GM18951 (cell line): ENCODE results near the gene DDX6.
"Not testable (repeated sequence)": the region's sequence is repeated elsewhere in the genome, so short reads cannot be mapped to it uniquely, and the experiment has no call there.

Source experiments
- POLR2A ChIP-seq: IDR thresholded peaks from 4 replicates; pipeline ENCODE4 v1.6.1; 2011; ENCODE audit warnings: mild to moderate bottlenecking; ENCODE audit not compliant: insufficient read length, insufficient read depth; ENCODE audit errors: extremely low read depth
- in situ Hi-C: fragments of 300-500 bp; cut with MboI; formaldehyde crosslinking; loops from one replicate; pipeline ENCODE4 v1.12.0; 2022; ENCODE audit warnings: low sequenced_read_pairs, mixed read lengths, inconsistent platforms; ENCODE audit not compliant: unreplicated experiment

Gene DDX6, protein sequence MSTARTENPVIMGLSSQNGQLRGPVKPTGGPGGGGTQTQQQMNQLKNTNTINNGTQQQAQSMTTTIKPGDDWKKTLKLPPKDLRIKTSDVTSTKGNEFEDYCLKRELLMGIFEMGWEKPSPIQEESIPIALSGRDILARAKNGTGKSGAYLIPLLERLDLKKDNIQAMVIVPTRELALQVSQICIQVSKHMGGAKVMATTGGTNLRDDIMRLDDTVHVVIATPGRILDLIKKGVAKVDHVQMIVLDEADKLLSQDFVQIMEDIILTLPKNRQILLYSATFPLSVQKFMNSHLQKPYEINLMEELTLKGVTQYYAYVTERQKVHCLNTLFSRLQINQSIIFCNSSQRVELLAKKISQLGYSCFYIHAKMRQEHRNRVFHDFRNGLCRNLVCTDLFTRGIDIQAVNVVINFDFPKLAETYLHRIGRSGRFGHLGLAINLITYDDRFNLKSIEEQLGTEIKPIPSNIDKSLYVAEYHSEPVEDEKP

DNA sequence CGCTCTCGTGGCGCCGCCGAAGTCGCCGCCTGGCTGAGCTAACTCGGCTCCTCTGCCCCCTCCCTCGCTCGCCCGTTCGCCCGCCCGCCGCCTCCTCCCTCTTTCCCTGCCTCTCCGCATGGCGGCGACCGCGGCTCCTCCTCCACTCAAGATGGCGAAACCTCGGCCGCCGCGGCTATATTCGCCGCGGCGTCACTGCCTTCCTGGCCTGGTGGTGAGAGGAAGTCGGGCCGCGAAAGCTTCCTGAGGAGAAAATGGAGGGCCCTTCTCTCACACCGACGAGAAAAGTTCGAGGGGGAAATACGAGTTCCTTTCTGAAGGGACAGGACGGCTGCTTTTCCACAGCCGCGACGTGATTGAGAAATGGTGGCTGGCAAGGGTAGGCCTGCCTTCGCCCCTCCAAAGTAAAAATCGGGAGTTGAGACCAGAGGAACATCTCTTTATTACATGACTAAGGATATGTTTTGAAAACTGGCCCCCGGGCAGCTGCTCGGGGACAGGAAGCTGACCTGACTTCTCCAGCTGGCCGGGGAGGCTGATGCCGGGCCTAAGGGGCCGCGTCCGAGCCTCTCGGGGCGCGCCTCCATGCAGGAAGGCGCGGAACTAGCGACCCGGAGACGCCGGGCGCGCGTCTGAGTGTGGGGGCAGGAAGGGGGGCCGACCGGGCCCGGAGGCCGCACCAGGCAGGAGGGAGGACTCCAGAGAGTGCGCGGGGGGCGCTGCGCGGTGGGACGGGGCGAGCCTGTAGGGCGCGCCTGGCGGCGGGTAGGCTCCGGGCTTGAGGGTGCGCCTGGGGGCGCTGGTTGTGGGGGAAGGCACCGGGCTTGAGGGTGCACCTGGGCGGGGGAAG is at the start of gene DDX6:
Gene DDX6 (minus strand): TSS at position 54 of the 850 bp plus-strand sequence. CDS start 4,913 bp downstream, outside the sequence.
- in situ Hi-C loops: no loop called here
- TF ChIP-seq POLR2A: peak; percentile 80

GRCh38 chr11:118838905-118839553 is 48.1 kb upstream of the DDX6 start:
- no peak for TF ChIP-seq POLR2A
- in situ Hi-C loops: no loop called here

- in situ Hi-C loops: no loop called here
- no peak for TF ChIP-seq POLR2A
Measured at GRCh38 chr11:118837868-118838267, 46.9 kb upstream of the DDX6 start.

- no peak for TF ChIP-seq POLR2A
Measured at GRCh38 chr11:118834427-118835028, 43.6 kb upstream of the DDX6 start.

DNA sequence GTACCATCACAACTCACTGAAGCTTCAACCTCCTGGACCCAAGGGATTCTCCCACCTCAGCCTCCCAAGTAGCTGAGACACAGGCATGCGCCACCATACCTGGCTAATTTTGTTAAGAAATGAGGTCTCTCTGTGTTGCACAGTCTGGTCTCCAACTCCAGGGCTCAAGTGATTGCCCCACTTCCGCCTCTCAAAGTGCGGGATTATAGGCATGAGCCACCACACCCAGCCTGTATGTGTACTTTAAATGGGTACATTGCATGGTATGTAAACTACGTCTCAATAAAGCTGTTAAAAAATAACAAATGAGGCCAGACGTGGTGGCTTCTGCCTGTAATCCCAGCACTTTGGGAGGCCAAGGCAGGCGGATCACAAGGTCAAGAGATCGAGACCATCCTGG is 36.2 kb upstream of the DDX6 start:
- no peak for TF ChIP-seq POLR2A
- in situ Hi-C loops: no loop called here

More at GRCh38 chr11:118834427-118835028, 43.6 kb upstream of the DDX6 start:
- in situ Hi-C loops: no loop called here

DNA sequence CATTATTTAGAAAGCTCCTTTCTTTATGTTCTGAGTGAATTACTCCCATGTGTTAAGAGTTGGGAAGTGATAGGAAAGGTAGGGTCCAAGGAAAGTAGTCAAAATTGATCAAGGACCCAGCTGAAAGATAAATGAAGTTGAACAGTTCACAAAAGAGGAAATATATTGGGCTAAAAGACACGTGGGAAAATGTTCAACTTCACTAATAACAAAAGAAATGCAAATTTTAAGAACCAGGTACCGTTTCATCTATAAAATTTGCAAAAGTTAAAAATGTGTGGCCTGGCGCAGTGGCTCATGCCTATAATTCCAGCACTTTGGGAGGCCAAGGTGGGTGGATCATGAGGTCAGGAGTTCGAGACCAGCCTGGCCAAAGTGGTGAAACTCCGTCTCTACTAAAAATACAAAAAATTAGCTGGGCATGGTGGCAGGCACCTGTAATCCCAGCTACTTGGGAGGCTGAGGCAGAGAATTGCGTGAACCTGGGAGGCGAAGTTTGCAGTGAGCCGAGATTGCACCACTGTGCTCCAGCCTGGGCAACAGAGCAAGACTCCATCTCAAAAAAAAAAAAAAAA is 32.1 kb upstream of the DDX6 start:
- in situ Hi-C loops: not testable (repeated sequence)

DNA sequence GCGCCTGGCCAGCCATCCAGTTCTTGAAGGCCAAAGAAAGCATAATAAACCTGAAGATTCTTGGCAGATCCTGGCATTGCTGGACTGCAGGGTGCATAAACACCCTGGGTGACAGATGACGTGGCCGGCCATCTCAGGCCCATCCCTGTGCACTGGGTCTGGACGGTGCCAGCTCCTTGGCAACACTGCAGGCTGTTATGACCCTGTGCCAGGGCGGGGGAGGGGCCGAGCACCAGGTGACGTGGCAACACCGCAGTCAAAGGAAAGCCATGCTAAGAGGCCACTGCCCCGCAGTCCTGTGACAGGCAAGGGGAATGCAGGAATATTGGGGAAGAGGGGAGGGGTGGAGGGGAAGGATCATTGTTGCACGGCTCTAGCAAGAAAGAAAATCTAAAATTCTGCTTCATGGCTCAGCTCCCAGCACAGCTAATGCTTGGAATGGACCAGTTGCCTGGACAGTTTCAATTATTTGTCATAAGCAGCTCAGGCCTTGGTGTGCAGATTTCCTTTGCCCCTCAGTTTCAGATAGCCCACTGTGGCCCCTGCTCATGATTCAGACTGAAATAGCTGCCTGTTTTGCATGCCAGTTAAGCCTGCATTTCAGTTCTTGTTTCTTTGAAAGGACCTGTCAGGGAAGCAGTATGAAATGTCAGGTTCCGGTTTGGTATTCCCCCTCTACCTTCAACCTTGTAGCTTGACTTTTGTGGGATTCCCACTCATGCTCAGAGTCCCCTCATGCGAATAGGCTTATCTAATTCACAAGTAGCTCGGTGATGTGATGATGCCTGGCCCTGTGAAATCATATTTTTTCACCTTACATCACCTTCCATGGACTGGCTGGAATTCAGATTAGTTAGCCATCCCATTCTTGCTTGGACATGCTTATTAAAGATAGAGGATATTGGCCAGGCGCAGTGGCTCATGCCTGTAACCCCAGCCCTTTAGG is 29.7 kb upstream of the DDX6 start:
- in situ Hi-C loops: no loop called here
- TF ChIP-seq POLR2A: peak; percentile 46

- in situ Hi-C loops: not testable (repeated sequence)
Measured at GRCh38 chr11:118820025-118820379, 29.0 kb upstream of the DDX6 start.

DNA sequence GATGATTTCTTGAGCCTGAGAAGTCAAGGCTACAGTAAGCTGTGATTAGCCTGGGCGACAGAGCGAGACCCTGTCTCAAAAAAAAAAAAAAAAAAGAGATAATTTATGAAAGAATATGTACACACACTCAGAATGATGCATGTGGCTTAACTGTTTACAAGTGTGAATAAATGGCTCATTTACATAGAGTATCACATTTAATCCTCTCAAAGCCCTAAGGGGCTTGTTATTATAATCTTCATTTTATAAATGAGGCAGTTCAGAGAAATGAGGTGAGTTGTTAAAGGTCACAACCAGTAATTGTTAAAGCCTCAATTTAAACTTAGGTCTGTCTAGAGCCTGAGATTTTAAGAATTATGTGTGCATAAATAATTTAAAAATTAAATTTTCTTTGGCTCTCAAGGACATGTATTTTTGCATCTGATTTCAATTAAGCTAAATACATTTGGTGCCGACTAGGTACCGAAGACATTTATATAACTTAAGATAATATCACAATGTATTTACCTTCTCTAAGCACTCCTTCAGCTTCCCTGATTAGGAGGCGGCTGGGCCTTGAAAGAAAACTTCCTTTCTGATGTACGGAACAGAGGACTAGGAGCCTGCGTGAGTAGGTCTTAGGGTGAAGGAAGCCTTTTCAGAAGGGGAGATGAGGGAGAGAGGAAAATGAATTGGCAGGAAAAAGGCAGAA is 28.5 kb upstream of the DDX6 start:
- in situ Hi-C loops: no loop called here
- no peak for TF ChIP-seq POLR2A

DNA sequence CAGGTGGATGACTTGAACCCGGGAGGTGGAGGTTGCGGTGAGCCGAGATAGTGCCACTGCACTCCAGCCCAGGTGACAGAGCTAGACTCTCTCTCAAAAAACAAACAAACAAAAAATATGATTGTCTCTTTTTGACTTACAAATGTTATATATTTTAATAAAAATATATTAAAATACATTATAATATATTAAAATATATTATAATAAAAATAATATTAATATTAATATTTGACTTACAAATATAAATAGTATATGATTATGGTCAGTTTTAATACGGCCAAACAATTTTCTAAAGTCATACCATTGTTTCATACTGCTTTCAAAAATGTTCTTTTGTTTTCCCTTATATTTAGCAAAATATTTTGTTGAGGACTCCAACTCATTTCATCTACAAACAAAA is 27.2 kb upstream of the DDX6 start:
- no peak for TF ChIP-seq POLR2A
- in situ Hi-C loops: no loop called here

- in situ Hi-C loops: no loop called here
- TF ChIP-seq POLR2A: no peak
Measured at GRCh38 chr11:118813551-118813950, 22.6 kb upstream of the DDX6 start.

- no peak for TF ChIP-seq POLR2A
Measured at GRCh38 chr11:118812485-118812884, 21.5 kb upstream of the DDX6 start.

More at GRCh38 chr11:118812485-118812884, 21.5 kb upstream of the DDX6 start:
- in situ Hi-C loops: no loop called here
